ENCODE data around the gene SOX18. TPM values are rescaled to one million over a fixed set of nuclear protein-coding genes. Genes with fewer than 3 reads are reported as not detected.

The SOX18 gene
- total RNA-seq, 1 experiment from 2014 or later = 0.16 TPM

DNA sequence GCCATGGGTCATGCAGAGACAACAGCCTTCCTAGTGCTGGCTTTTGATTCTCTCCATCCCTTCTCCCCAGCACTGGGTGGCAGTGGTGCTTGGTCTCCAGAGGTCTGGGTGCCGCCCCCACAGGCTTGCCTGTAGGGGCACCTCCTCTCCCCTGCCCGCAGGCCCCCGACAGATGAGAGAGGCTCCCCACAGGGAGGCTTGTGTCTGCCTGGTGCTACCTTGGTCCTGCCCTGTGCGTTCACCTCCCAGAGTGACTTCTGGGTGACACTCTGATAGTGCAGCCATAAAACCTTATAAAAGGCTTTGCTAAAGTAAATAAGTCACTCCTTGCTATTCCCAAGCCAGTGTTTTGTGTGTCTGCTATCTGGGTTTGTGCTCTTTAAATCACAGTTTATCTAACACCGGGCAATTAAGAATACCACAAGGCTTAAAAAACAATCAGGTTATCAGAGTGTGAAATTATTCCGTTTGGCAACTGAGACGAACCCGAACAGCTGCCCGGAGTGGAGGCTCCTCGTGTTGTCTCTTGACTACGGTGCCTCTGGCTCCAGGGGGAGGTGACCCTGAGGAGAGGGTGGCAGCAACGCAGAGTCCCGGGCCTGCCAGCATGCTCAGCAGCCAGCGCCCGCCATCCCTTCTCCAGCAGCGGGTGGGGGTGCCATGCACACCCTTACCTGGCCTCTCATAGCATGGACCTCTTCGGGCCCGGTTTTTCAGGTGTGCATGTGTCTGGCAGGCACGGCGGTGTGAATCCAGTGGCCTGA lies 18.9 kb downstream of the SOX18 start:
- TF ChIP-seq, protein P1, sequence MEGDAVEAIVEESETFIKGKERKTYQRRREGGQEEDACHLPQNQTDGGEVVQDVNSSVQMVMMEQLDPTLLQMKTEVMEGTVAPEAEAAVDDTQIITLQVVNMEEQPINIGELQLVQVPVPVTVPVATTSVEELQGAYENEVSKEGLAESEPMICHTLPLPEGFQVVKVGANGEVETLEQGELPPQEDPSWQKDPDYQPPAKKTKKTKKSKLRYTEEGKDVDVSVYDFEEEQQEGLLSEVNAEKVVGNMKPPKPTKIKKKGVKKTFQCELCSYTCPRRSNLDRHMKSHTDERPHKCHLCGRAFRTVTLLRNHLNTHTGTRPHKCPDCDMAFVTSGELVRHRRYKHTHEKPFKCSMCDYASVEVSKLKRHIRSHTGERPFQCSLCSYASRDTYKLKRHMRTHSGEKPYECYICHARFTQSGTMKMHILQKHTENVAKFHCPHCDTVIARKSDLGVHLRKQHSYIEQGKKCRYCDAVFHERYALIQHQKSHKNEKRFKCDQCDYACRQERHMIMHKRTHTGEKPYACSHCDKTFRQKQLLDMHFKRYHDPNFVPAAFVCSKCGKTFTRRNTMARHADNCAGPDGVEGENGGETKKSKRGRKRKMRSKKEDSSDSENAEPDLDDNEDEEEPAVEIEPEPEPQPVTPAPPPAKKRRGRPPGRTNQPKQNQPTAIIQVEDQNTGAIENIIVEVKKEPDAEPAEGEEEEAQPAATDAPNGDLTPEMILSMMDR (IDR thresholded peaks at IDR 0.05; ENCODE audit: unreplicated experiment) = no peak
- no peaks in the 10 kb centered on the region for H3K4me1 Mint-ChIP-seq (ENCODE audit: insufficient read depth, unreplicated experiment)
- no peak for DNase-seq (ENCODE audit: unreplicated experiment)
- no TSS peak for BruUV-seq (replicated peaks)
- H3K9me3 Mint-ChIP-seq (ENCODE audit: unreplicated experiment) = no peaks in the 10 kb centered on the region
- POLR2A ChIA-PET = interaction anchor here (0.5 to 1.1 kb wide), 4 partner anchors 8 to 129 kb away, joined by 3 to 4 read pairs (median 3); no protein-coding TSS in a partner anchor
- H3K27me3 Mint-ChIP-seq (ENCODE audit: insufficient read depth, unreplicated experiment) = no peaks in the 10 kb centered on the region
- CTCF ChIA-PET = interaction anchor here (1.2 kb wide), 1 partner anchor 9 kb away, joined by 10 read pairs; no protein-coding TSS in a partner anchor
- no peak overlapping the region for H3K4me3 Mint-ChIP-seq (ENCODE audit: unreplicated experiment)
- no peak overlapping the region for H3K27ac Mint-ChIP-seq (ENCODE audit: low read depth, unreplicated experiment)
- H3K36me3 Mint-ChIP-seq (ENCODE audit: insufficient read depth, unreplicated experiment) = peaks cover 90% of the 10 kb centered on the region
- intact Hi-C loops (cut with micrococcal nuclease) = no loop called here

GRCh38 chr20:64029293-64030117 lies 19.9 kb downstream of the SOX18 start:
- Mint-ChIP-seq H3K27ac (ENCODE audit: low read depth, unreplicated experiment) (no peak overlapping the region), H3K27me3 (ENCODE audit: insufficient read depth, unreplicated experiment) (no peaks in the 10 kb centered on the region), H3K36me3 (ENCODE audit: insufficient read depth, unreplicated experiment) (peaks cover 91% of the 10 kb centered on the region), H3K9me3 (ENCODE audit: unreplicated experiment) (no peaks in the 10 kb centered on the region), H3K4me3 (ENCODE audit: unreplicated experiment) (no peak overlapping the region), H3K4me1 (ENCODE audit: insufficient read depth, unreplicated experiment) (no peaks in the 10 kb centered on the region)
- TF ChIP-seq, protein P1 (IDR thresholded peaks at IDR 0.05; ENCODE audit: unreplicated experiment) = no peak
- no TSS peak for BruUV-seq (replicated peaks)
- CTCF ChIA-PET = interaction anchor here (1.2 to 2.9 kb wide), 2 partner anchors 9 to 10 kb away, joined by 10 to 38 read pairs; no protein-coding TSS in a partner anchor
- intact Hi-C loops (cut with micrococcal nuclease) = no loop called here
- POLR2A ChIA-PET = interaction anchor here (1.0 kb wide), 1 partner anchor 10 kb away, joined by 3 read pairs; no protein-coding TSS in a partner anchor
- no peak for DNase-seq (ENCODE audit: unreplicated experiment)

DNA sequence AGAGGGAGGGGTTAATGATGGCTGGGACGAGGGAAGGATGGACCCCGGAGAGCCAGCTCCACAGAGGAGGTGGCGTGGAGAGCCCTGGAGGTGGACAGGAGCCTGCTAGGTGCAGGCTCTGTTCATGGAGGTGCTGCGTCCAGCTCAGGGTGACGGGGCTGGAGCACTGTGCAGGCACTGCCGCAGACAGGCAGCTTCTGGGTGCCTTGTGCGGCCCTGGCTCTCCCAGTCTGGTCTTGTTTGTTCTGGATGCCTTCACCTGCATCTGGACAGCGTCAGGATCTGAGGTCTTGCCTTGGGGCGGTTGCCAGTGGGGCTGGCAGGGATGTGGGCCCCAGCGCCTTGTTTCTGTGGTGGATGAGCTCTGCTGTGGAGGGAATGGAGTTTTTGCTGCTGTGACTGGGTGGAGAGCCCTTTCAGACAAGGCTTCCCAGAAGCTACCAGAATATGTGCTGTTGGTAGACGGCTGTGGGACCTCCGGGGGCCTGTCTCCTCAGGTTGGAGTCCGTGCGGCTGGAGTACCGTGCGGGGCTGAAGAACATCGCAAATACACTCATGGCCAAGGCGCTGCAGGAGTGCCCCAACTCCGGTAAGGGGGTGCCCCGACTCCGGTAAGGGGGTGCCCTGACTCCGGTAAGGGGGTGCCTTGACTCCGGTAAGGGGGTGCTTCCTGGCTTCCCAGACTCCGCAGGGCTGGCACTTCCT lies 21.3 kb downstream of the SOX18 start:
- Mint-ChIP-seq H3K27ac (ENCODE audit: low read depth, unreplicated experiment) (no peak overlapping the region), H3K4me1 (ENCODE audit: insufficient read depth, unreplicated experiment) (no peaks in the 10 kb centered on the region), H3K9me3 (ENCODE audit: unreplicated experiment) (no peaks in the 10 kb centered on the region), H3K27me3 (ENCODE audit: insufficient read depth, unreplicated experiment) (no peaks in the 10 kb centered on the region), H3K4me3 (ENCODE audit: unreplicated experiment) (no peak overlapping the region), H3K36me3 (ENCODE audit: insufficient read depth, unreplicated experiment) (peaks cover 90% of the 10 kb centered on the region)
- ChIA-PET CTCF (interaction anchor here (0.9 to 2.9 kb wide), 4 partner anchors 10 to 242 kb away, joined by 3 to 38 read pairs (median 4); no protein-coding TSS in a partner anchor), POLR2A (interaction anchor here (0.9 to 1.3 kb wide), 2 partner anchors 46 to 47 kb away, joined by 3 read pairs; partner anchors contain the start of gene PRPF6)
- DNase-seq (ENCODE audit: unreplicated experiment) = no peak
- BruUV-seq (replicated peaks) = no TSS peak
- intact Hi-C loops (cut with micrococcal nuclease) = no loop called here
- TF ChIP-seq, protein P1 (IDR thresholded peaks at IDR 0.05; ENCODE audit: unreplicated experiment) = no peak

All from MCF 10A (cell line).